Fibroblast of lung (primary cell): ENCODE measurements around the gene AHCYL2.

Experiments
- EZH2 ChIP-seq: IDR thresholded peaks from 2 replicates; pipeline ENCODE4 v1.5.1; 2012; ENCODE audit warnings: low read length, control low read depth, mild to moderate bottlenecking; ENCODE audit errors: missing control alignments
- TF ChIP-seq, protein P1 (sequence below), 2 donors: IDR thresholded peaks in 1 of 2; conservative IDR thresholded peaks in 1 of 2; 1 replicate in 1 of 2; 2 replicates in 1 of 2; pipeline ENCODE4 v1.5.1; 2011 to 2012; ENCODE audit warnings: low read length in 2 of 2, control low read depth in 1 of 2, inconsistent platforms in 1 of 2, low read depth in 1 of 2, mild to moderate bottlenecking in 1 of 2

DNA sequence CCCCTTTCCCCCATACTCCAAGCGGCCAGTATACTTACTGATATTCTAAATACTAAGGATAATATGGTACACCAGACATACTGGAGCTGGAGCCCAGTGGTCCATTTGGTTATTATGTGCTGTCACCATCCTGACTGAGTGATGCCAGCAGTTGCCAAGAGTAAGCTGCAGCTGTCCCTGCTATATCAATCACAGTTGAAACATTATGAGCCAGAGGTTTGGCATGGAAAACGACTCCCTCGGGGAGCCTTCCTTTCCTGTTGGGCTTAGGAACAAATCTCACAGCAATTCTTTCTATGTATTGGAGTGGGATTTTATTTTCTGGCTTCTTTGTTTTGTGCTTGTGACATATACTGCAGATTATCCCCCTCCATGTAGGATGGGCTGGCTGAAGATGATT, 242.0 kb downstream of the AHCYL2 start:
- TF ChIP-seq, protein P1, sequence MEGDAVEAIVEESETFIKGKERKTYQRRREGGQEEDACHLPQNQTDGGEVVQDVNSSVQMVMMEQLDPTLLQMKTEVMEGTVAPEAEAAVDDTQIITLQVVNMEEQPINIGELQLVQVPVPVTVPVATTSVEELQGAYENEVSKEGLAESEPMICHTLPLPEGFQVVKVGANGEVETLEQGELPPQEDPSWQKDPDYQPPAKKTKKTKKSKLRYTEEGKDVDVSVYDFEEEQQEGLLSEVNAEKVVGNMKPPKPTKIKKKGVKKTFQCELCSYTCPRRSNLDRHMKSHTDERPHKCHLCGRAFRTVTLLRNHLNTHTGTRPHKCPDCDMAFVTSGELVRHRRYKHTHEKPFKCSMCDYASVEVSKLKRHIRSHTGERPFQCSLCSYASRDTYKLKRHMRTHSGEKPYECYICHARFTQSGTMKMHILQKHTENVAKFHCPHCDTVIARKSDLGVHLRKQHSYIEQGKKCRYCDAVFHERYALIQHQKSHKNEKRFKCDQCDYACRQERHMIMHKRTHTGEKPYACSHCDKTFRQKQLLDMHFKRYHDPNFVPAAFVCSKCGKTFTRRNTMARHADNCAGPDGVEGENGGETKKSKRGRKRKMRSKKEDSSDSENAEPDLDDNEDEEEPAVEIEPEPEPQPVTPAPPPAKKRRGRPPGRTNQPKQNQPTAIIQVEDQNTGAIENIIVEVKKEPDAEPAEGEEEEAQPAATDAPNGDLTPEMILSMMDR (conservative IDR thresholded peaks at IDR 0.05 in 1 of 2, IDR thresholded peaks at IDR 0.05 in 1 of 2; ENCODE audit: low read depth in 1 of 2, low read length in 2 of 2) = no peak
- TF ChIP-seq EZH2 = no peak
